HG02885 (cell line): ENCODE measurements around the gene SMIM44.

ENCODE experiments used
- ATAC-seq: cut with Tn5 transposase; IDR thresholded peaks from one replicate; pipeline ENCODE4 v1.9.1; 2021; ENCODE audit warnings: mild to moderate bottlenecking; ENCODE audit not compliant: unreplicated experiment, poor library complexity

Gene SMIM44

DNA sequence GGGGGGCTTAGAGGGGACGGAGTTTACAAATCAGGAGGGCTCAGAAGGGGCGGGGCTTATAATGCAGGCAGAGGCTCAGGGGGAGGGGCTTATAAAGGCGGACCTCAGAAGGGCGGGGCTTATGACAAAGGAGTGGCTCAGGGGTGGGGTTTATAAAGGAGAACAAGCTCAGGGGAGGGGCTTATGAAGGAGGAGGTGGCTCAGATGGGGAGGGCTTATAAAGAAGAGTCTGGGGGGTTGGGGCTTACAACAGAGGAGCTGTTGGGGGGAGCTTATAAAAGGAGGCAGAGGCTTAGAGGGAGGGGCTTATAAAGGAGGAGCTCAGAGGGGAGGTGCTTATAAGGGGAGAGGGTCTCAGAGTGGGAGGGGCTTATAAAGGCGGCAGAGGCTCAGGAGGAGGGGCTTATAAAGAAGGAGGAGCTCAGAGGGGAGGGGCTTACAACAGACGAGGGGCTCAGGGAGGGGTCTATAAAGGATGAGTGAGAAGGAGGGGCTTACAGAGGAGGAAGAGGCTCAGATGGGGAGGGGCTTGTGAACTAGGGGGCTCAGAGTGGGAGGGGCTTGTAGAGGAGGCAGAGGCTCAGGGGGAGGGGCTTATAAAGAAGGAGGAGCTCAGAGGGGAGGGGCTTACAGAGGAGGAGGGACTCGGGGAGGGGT is 3.9 kb downstream of the SMIM44 start:
- no peak for ATAC-seq

DNA sequence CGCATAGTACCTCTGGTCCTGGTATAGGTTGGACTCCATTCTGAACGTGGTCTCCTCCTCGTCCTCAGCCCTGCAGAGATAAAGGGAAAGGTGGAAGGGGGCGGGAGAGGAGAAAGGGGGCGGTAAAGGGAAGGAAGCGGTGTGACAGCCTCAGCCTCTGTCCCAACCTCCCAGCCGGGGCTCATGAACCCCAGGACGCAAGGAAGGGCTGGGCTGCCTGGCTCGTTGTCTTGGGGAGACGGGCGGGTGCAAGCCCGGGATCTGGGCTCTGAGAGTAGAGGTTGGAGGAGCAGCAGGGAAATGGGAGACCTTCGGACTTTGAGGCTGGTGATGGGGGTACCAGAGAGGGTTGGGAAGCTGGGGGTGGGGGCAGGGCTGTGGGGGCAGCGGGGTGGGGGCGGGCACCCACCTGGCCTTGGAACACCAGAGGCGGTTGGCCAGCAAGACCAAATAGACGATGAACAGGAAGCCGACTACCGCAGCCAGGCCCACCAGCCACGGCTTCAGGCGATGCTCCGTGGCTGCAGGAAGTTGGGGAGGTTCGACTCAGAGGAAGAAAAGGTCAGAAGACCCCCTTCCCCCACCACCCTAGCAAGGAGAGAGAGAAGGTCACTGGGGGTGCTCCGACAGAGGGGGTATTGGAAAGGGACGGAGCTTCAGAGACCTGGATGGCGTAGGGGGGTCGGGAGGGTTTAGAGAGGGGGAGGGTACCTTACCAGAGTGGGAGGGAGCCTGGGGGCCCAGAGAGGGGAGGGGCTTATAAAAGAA is 4.6 kb downstream of the SMIM44 start:
- ATAC-seq: no peak

DNA sequence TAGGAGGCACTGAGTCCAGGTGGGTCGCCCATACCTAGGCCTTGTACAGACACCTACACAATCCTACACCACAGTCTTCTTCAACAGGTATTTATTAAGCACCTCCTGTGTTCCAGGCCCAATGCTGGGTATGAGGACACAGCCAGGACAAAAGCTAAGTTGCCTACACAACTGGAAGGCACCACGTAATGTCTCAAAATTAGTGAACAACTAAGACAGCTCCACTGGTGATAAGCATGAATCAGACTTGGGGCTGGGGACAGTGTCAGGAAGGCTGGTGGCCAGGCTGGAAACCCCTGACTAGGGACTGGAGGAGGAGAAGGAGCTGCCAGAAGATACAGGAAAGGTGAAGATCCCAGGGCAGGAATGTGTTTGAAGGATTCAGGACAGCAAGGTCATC is 5.3 kb downstream of the SMIM44 start:
- ATAC-seq: no peak

DNA sequence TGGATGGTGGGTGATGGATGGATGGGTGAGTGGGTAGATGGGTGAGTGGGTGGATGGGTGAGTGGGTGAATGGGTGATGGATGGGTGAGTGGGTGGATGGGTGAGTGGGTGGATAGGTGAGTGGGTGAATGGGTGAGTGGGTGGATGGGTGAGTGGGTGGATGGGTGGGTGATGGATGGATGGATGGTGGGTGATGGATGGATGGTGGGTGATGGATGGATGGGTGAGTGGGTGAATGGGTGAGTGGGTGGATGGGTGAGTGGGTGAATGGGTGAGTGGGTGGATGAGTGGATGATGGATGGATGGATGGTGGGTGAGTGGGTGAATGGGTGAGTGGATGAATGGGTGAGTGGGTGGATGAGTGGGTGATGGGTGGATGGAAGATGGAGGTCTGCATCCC is 5.7 kb downstream of the SMIM44 start:
- ATAC-seq: no peak

DNA sequence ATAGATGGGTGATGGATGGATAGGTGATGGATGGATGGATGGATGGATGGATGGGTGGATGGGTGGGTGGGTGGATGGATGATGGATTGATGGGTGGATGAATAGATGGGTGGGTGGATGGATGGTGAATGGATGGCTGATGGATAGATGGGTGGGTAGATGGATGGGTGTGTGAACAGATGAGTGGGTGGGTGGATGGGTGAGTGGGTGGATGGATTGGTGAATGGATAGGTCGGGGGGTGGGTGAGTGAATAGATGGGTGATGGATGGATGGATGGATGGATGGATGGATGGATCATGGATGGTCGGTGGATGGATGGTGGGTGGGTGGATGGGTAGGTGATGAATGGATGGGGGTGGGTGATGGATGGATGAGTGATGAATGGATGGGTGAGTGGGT is 6.4 kb downstream of the SMIM44 start:
- no peak for ATAC-seq

DNA sequence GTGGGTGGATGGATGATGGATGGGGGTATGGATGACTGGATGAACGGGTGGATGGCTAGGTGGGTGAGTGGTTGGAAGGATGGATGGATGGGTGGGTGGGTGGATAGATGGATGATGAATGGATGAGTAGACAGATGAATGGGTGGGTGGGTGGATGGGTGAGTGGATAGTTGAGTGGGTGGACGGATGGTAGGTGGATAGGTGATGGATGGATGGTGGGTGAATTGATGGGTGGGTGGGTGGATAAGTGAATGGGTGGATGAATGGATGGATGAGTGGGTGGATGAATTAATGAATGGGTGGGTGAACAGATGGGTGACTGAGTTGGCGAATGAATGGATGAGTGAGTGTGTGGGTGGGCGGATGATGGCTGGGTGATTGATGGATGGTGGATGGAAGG is 7.8 kb downstream of the SMIM44 start:
- no peak for ATAC-seq

DNA sequence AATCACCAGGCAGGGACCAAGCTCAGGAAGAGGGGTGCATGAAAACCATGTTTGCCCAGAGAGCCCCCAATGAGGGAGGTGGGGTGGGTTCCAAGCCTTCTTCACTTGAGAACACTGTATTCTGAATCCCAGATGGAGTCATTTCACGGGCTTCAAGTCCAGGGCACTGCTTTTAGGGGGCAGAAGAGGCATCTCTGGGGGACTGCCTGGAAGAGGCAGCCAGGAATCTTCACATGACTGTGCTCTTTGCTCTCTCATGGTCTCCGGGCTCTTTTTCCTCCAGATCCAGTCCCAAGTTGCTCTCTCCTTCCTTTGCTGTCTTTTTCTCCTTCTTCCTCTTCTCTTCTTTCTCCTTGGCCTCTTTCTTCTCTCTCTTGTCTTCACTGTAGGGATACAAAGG is 8.6 kb downstream of the SMIM44 start:
- ATAC-seq: no peak

DNA sequence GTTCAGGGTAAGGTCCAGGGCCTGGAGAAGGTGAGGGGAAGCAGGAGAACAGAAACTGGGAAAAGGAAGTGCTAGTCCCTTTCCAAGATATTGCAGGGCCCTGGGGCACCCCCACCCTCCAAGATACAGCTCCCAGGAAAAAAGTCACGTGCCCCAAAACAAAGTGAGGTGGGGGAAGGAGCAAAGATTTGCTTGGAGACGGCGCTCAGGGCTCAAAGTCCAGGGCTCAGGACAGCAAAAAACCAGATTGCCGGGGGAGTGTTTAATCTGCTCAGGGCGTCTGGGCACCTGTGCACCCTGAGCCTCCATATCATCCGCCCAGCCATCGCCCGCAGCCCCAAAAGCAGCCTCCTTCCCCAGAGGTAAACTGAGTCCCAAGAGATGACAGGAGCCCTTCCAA is 9.2 kb downstream of the SMIM44 start:
- no peak for ATAC-seq

DNA sequence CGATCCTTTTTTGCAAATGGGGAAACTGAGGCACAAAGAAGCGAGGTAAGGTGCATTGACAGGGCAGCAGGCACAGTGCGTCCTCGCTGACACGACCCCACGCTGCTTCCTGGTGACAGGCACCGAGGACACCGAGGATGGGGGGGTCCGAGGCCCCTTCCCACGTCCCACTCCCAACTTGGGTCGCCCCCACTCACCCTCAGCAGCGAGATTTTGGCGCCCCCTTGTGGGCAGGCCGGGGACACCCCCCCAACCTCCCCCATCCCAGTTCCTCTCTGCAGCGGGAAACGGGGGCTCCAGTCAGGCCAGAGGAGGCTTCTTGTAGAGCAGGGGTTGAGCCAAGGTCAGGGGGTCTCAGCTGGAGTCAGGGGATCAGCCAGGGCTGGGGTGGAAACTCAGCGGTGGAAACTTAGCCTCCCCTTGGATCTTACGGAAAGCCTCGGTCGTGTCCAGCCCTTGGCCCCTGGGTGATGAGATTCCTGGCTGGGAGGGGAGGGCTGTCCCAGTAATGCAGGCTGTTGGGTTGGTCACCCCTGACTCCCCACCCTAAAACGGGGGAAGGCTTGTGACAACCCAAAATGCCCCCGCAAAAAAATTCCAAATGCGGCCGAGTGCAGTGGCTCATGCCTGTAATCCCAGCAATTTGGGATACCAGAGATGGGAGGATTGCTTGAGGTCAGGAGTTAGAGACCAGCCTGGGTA is 11.1 kb downstream of the SMIM44 start:
- ATAC-seq: no peak

DNA sequence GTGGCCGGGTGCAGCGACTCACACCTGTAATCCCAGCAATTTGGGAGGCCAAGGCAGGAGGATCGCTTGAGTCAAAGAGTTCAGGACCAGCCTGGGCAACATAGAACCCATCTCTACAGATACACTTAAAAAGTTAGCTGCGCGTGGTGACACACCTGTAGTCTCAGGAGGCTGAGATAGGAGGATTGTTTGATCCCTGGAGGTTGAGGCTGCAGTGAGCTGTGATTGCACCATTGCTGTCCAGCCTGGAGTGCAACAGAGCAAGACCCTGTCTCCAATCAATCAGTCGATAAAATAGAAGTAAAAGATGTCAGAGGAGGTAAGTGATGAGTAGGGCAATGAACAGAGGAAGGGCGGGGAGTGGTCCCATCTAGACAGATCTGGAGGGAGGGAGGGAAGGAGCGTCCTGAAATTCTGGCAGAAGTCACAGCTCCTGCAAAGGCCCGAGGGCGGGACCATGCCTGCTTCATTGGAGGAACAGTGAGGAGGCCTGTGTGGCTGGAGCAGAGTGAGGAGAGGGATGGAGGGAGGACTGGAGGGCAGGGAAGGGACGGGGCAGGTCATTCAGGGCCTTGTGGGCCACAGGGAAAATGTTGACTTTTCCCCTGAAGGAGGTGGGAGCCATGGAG is 12.6 kb downstream of the SMIM44 start:
- ATAC-seq: no peak

DNA sequence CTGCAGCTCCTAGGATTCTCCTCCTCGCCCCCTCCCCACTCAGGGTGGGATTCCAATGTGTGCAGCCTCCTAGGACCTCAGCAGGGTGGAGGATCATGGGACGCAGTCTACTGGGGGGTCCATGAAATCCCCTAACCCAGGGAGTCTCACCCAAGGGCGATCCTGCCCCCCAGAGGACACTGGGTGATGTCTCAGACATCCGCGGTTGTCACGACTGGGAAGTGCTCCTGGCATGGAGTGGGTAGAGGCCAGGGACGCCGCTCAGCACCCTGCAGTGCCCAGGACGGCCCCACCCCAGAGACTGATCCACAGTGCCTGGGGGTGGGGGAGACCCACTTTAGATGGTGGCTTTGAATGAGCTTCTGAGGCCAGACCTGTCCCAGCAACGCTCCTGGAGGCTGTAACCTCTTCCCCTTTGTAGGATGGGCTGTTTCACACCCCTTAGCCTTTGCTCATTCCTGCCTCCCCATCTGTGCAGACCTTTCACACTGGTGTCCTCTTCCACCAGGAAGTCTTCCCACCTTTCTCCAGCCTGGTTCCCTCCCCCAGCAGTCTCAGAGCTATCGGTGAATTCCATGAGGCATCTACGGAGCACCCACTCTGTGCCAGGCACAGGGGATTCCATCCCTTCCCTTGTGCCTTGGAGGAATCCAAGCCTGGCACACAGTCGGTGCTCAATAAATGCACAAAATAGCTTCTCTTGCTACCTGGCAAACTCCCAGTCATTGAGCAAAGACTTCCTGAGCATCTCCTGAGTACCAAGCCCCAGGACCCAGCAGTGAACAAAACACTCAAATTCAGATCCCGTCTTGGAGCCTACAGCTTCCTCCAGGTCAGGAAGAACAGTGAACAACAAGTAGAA is 13.4 kb downstream of the SMIM44 start:
- no peak for ATAC-seq

DNA sequence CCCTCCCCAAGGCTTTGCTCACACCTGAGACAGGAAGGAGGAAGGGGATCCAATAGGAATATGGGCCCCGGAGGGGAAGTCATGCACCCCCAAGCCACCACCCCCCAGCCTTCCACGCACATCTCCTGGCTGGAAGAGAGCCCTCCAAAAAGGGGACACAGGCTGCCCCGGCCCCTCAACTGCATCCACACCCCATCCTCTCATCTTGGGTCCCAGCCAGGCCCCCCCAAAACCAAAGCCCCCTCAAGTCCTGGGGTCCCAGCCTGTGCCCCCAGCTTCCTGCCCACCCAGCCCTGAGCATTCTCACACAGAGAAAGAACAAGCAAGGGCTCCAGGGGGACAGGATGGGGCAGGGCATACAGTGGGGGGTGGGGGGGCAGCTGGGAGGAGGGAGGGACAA is 15.0 kb downstream of the SMIM44 start:
- no peak for ATAC-seq

DNA sequence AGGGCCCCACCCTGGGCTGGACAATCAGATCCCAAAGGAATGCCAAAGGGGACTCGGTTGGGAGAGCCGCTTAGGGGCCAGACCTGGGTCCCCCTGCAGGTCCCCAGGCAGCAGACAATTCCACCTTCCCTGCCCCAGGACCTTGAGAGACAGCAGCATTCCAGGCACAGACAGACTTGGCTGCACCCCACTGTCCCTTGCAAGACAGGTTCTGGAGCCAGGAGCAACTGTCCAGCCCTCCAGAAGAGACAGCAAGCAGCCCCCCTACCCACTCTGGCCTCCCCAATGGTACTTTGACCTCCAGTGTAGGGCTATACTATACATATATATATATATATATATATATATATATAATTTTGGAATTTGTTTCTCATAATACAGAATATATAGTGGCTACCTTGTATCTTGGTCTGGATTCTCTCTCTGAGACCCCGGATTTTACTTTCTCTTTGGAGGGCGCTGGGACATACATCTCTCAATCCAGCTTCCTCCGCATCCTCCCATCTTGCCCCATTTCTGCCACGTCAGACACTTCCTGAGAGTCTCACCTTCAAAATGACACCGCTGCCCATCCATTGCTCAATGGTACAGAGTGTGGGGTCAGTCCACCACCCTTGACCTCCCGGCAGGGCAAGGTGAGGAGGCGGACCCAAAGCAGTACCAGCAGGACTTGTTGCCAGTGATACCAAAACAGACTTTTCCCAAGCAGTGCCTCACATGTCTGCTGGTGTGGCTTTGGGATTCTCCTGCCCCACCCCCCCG is 15.6 kb downstream of the SMIM44 start:
- no peak for ATAC-seq

DNA sequence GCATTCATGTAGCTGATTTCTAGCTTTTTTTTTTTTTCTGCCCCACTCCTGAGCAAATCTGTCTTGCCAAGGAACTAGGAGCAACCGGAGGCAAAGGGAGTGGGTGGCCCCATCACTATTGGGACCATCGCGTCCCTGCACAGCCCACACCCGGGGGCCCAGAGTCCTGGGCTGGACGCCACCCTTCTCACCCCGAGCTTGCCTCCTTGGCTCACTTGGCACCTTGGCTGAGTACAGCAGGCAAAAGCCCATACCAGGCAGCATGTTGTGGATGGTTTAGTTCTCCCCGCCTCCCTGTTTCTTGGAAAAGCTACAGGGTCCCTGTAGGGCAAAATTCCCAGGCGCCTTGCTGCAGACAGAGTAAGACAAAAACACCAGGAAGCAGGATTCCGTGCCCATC is 16.6 kb downstream of the SMIM44 start:
- ATAC-seq: no peak

DNA sequence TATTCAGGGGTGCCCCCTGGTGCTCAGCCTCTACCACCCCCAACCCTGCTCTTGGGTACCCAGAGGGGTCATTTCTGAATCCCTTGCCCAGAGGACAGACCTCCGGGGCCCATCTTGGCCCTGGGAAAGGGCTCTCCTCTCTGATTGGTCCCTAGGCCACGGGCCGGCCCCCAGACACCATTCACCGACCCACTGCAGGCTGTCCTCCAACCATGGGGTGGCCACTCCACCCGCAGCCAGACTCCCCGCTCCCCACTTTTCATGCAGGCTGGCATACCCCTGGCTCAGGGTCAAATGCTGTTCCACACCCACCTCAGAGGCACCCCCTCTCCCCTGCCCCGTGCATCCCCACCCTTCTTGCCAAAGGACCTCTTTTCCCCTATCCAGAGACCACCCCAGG is 17.7 kb downstream of the SMIM44 start:
- no peak for ATAC-seq

DNA sequence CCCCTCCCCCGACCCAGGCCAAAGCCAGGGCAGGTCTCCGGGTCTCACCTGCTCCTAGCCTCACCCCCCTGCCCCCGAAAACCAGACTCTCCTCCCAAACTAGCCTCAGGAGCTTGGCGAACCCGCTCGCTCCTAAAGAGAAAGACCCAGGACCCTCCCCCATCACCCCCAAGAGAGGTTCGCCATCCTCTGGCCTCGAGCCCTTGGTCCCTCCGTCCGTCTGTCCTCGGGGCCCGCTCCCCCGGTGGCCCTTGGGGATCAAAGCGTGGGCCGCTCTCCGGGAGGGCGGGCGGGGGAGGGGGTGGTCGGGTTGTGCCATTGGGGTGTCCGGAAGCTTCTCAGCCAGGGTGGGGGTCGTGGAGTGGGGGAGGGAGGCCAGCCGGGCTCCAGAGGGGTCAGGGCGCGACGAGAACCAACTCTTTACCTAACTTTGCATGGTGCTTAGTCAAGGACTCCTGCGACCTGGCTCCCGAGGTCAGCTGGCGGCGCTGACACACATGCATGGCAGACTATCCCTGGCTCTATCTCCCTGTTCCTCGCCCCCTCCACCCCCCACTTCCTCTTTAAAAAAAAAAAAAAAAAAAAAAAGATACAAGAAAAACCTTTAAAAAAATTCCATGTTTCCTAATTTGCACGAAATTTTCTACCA is 18.5 kb downstream of the SMIM44 start:
- no peak for ATAC-seq

DNA sequence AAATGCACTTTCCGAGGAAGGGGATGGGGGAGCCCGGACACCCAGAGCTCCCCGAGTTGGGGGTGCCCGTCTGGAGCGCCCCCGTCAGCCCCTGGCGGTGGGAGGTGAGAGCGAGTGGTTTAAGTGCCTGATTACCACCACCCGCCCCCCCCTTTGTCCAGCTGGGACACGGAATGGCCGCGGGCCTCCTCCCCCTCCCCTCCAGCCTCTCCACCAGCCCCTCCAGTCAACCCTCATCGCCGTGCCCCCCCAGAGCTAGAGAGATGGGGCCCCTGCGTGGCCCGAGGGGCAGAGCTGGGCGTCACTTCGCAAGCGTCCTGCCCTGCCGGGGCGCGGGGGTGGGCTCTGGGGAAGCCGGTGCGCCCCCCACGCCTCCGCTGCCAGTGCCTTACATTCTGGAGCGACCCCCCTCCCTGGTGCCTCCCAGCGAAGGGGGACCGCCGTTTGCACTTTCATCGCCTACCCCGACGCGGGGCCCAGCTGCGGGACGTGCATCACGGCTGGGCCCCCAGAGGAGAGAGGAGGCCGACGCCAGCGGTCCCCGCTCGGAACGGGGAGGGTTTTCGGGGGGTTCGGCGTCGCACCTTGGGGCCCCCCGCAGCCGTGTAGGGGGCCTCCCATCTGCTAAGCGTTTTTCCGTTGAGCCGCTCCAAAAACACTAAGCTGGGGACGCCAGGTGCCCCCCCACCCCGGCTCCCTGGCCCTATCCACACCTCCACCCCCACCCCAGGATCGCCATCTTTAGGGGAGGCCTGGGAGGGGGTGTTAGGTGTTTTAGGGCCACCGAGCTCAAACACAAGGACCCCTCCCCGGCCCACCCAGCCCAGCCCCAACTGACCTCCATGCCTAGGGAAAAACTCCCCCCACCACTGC is 19.3 kb downstream of the SMIM44 start:
- no peak for ATAC-seq
